Astrocyte of the spinal cord (primary cell): ENCODE results near the gene LRRFIP1.

Experiments used
- DNase-seq: peaks from one replicate; pipeline ENCODE4 v3.0.0; 2011; ENCODE audit warnings: low read depth, low spot score
- H3K4me3 ChIP-seq: 2 replicates; pipeline ENCODE4 v1.5.1; 2011; ENCODE audit warnings: low read depth, mild to moderate bottlenecking, low read length, moderate library complexity
- CTCF ChIP-seq: IDR thresholded peaks from 2 replicates; pipeline ENCODE4 v1.5.1; 2012; ENCODE audit warnings: low read depth, mild to moderate bottlenecking, low read length, inconsistent platforms
- in situ Hi-C: cut with HindIII; loops from 2 replicates; pipeline ENCODE4 v1.10.0; 2017; ENCODE audit warnings: low sequenced_read_pairs

LRRFIP1 gene

GRCh38 chr2:237680702-237681478, 53.5 kb downstream of the LRRFIP1 start:
- H3K4me3 ChIP-seq: no peak overlapping the region
- in situ Hi-C loops: no loop called here
- DNase-seq: no peak
- no peak for TF ChIP-seq CTCF

- no peak for TF ChIP-seq CTCF
- no peak overlapping the region for H3K4me3 ChIP-seq
- DNase-seq: no peak
- in situ Hi-C loops: no loop called here
These were observed 54.8 kb downstream of the LRRFIP1 start for GRCh38 chr2:237682151-237682550.

GRCh38 chr2:237682856-237683670, 55.7 kb downstream of the LRRFIP1 start:
- H3K4me3 ChIP-seq: no peak overlapping the region
- in situ Hi-C loops: no loop called here
- TF ChIP-seq CTCF: no peak
- DNase-seq: no peak

- in situ Hi-C loops: no loop called here
- TF ChIP-seq CTCF: peak; percentile 50
- H3K4me3 ChIP-seq: no peak overlapping the region
- no peak for DNase-seq
These were observed 58.0 kb downstream of the LRRFIP1 start for GRCh38 chr2:237685408-237685807.

- in situ Hi-C loops: no loop called here
These were observed 59.3 kb downstream of the LRRFIP1 start for GRCh38 chr2:237686659-237687136.

More at GRCh38 chr2:237686659-237687136, 59.3 kb downstream of the LRRFIP1 start:
- DNase-seq: no peak
- peak; percentile 36 for TF ChIP-seq CTCF
- no peak overlapping the region for H3K4me3 ChIP-seq
